ENCODE measurements around the gene SDC3. TPM values are rescaled to one million over a fixed set of nuclear protein-coding genes. Genes with fewer than 3 reads are reported as not detected.

The SDC3 gene
- total and polyA plus RNA-seq, 2 of the 8 experiments (the other 6 are each of a cell fraction or from before 2014, with no cell fraction given): 7.0 to 27.0 TPM

GRCh38 chr1:30895382-30895943 lies 13.1 kb downstream of the SDC3 start (continued):
- no peak for TF ChIP-seq CBX5 (IDR thresholded peaks at IDR 0.05; ENCODE audit: low read depth, low read length)
- no peak for TF ChIP-seq POU5F1 (IDR thresholded peaks at IDR 0.05; ENCODE audit: low read depth, low read length)
